NCI-H2029 treated with DMSO at 0.1 percent for 48 hours (cell line): ENCODE measurements around the gene CAMK1D.
A peak's percentile ranks its signal among the peaks of the same experiment; 100 is the strongest.

Experiments used
- DNase-seq: peaks from one replicate; lab custom pipeline; 2025; lab: John Stamatoyannopoulos, UW

The CAMK1D gene

DNA sequence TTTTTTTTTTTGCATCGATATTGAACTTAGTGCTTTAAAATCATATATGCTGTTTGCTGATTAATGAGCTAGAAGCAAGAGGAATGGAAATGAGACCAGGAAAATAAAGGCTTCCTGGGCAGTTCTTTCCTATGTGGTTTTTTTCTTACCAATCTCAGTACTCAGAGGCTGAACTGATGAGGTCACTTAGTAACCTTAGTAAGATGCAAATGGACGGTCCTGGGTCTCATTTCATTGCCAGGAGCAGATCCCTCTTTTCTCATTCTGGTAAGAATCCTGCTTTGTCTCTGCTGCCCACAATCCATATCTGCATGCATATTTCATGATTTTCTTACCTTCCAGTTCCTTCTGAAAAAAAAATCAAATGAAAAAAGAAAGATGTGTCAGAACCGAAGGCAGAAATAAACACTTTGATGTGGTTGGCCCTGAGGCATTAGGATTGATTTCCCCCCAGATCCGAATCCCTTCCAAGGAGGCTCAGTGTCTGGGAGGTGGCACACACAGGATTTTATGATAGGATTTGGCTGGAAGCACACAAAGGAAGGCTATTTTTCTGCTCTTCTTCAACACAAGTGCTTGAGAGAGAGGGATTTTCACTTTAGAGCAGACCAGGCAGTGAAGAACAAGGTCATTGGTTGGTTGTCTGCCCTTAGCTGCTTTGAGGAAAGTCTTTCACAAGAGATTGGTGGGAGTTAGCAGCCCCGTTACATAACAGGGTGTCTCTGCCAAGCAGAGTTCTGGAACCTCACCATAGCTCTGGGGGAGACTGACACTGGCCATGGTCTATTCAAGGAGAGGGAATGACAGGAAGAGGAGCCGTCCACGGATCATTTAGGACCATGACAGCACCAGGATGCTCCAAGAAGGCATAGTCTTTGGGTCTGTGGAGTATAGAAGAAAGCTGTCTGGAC lies 150.0 kb downstream of the CAMK1D start:
- no peak for DNase-seq

DNA sequence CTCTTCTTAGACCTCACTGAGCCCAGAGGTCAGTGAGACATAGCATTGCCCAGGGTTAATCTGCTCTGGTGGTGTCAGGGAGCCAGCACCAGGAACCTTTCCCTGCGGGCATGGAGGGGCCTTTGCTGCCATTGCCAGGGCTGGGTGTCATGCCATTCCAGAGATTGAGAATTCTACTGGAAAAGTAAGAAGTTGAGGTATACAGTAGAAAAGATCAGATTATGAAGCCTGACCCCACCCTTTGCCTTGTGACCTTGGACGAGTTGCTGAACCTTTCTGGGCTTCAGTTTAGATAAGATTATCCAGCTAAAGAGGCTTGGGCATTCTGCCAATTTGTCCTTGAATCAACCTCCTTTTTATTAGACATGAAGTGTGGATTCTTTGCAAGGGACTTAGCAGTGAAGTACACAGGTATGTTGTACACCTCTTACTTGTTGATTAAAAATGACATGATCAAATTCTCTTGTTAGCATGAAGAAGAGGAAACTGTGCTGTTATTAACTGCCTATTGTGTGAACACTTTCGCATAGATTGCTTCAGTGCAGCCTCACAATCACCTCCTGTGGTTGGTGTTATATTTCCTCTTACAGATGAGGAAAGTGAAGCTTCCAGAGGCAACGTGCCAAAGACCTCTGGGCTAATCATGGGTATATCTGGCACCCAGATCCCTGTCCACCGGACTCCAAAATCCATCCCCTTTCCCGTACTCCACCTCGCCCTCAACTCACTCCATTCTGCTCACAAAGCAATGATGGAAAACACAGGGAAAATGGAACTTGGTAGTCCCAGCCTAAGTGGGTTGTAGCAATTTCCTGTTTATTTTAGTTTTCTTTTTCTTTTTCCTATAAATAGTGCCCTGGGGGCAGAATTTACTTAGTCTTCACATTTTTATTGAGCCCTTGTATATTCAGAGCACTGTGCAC lies 151.3 kb downstream of the CAMK1D start:
- DNase-seq: peak; percentile 67

DNA sequence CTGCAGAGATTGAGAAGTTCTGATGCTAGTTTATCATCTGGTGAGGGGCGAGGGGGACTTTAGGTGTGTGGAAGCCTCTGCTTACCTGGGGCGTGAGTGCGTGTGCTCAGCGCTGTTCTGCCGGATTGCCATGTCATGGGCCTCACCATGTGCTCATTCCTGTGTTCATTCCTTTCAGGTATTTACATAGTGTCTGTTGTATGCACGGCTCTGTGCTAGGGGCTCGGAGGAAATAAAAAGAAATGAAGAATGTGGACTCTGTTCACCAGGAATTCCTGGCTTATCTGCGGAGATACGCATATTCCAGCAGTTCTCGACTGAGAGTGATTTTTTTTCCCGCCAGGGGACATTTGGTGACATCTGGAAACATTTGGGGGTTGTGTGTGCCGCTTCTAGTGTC lies 152.0 kb downstream of the CAMK1D start:
- no peak for DNase-seq

DNA sequence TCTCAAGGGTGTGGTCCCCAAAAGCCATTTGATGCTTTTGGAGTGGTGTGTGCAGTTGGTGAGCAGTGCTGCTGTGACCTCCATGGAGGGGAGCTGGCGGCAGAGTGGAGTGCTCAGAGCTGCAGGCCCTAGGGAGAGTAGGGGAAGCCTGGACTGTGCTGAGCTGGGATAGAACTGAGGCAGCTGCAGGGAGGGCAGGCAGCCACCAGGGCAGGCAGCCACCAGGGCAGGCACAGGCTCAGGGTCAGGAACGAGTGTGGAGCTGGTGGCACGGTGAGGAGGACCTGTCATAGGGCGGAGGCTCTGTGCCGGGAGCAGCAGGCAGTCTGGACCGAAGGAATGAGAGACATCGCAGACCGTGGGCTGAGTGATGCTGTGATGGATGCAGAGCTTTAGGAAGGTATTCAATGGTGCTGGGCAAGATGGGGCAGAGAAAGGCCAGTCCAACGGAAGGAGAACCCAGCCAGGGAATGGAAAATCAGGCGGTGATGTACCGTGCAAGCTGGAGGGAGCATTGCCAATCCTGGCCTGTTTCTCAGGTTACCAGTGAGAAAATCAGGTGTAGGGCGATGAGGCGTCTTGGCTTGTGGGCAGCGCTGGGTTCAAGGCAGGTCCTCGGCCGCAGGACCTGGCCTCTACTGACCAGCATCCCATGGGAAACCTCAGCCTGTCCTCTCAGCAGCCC lies 152.6 kb downstream of the CAMK1D start:
- DNase-seq: no peak

DNA sequence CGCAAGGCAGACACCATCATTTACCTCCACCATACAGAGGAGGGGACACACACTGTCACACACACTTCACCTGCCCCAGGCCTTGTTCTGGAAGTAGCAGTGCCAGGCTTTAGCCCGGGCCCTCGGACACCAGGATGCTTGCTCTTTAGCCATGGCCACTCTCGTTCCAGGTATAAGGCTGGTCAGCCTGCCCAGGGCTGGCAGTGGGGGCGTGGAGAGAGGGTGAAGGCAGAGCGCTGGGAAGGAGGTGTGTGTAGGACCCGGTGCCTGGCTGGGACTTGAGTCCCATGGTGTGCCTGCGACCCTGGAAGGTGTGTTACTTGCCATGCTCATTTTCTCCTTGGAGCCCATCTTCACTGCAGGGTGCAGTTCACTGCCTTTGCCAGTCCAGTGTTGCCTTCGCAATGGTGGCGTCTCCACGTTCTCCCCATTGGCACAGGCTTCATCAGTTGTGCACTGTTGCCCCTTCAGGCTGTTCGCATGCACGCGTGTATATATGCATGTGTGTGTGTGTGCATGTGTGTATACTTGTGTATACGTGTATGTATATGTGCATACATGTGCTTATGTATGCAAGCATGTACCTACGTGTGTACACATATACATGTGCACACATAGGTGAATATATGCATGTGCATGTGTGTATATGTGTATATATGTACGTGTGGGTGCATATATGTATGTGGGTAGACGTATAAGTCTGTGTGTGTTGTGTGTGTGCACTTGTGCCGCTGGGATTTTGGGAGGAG lies 153.4 kb downstream of the CAMK1D start:
- no peak for DNase-seq

DNA sequence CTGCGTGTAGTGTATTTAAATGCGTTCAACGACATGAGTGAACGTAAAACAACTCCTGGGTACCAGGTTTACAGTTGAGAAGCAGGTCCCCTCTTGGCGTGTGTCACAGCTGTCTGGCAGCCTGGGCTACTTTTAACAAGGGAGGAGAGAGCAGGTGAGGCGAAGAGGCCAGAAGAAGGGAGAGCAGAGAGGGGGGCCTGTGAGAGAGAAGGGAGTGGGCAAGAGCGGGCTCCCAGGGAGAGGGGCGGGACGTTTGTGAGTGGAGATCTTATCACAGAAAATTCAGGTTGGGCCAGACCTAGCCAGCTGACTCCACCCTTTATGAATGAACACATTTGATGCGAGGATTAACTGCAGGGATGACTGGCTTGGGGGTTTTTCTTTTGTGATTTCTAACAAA lies 154.0 kb downstream of the CAMK1D start:
- no peak for DNase-seq

DNA sequence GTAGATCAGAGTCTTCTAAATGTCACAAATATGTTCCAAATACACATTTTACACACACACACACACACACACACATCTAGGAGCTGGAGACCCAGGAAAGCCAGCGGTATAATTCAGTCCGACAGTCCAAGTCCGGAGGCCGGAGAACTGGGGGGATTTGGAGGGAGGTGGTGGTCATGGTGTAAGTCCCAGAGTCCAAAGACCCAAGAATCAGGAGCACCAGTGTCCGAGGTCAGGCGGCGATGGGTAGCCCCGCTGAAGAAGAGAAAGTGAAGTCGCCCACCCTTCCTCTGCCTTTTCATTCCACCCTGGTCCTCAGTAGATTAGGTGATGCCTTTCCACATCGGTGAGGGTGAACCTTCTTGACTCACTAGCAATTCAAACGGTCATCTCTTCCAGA lies 154.8 kb downstream of the CAMK1D start:
- no peak for DNase-seq

DNA sequence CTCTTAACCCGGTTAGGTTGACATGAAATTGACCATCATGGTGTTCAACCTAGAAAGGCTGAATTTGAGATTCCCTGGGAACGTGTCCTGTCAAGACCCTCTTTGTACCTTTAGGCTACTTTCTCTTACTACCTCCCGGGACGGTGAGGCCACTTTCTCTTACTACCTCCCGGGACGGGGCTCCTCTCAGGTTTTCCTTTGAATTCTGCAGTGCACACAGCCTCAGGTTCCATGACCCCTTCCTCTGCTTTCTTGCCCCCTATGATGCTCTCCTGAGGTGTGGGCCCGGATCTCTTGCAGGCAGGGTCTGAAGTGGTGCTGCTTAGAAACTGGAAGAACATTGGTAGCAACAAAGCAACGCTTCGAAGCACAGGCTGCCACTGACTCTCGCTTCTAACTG lies 155.3 kb downstream of the CAMK1D start:
- no peak for DNase-seq

DNA sequence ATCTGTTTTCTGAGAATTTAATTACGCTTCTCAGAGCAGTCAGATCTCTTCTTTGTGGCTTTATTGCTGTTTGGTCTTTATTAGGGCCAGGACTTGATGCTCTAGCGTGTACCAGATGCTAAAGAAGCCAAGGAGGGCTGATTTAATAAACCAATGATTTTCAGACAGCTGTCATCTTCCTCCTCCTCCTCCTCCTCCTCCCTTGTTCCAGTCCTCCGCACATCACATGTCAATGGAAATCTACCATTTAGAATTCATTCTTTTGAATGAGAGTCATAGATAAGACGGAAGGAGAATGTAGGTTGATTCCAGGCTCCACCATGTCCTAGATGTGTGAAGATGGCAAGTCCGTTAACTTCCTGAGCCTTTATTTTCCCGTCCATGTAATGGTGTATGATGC lies 156.3 kb downstream of the CAMK1D start:
- DNase-seq: no peak

DNA sequence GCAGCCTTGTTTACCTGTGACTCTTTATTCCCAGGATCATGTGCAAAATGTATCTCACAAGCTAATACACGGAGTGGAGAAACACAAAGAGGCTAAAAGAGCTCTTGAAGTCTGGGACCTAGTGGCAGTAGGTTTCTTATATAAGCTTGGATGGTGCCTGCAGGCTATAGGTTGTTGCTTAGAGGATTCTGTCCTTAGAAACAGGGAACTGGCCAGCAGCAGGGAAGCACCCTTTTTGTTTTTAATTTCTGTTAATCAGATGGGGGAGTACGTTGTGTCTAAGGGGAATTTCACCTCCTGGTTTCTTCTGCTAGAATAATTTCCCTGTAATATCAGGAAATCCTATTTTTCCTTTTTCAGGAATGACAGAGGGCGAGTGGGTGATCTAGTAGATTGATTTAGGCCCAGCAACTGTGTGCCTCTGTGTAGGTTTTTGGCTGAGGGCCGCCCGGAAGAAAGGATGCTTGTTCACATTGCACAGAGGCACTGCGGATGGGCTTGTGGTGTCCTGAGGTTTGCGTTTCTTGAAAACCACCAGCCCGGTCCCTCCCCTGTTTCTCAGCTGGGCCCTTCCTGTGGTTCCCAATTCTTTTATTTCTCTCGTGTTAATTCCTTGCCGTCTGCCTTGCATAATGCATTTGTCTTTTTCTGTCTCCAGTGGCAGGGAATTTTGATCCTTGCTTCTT lies 158.0 kb downstream of the CAMK1D start:
- no peak for DNase-seq

DNA sequence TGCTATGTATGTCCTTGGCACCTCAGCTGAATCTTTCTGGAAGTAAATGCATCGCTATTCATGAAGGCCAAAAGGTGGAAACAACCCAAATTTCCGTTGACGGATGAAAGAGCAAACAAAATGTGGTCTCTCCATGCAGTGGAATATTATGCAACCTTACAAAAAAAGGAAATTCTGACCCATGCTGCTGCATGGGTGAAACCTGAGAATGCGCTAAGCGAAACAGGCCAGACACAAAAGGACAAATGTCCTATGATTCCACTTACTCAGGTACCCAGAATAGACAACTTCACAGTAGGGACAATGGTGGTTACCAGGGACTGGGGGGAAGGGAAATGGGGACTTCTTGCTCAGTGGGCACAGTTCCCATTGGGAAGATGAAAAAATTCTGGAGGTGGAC lies 158.8 kb downstream of the CAMK1D start:
- DNase-seq: no peak

DNA sequence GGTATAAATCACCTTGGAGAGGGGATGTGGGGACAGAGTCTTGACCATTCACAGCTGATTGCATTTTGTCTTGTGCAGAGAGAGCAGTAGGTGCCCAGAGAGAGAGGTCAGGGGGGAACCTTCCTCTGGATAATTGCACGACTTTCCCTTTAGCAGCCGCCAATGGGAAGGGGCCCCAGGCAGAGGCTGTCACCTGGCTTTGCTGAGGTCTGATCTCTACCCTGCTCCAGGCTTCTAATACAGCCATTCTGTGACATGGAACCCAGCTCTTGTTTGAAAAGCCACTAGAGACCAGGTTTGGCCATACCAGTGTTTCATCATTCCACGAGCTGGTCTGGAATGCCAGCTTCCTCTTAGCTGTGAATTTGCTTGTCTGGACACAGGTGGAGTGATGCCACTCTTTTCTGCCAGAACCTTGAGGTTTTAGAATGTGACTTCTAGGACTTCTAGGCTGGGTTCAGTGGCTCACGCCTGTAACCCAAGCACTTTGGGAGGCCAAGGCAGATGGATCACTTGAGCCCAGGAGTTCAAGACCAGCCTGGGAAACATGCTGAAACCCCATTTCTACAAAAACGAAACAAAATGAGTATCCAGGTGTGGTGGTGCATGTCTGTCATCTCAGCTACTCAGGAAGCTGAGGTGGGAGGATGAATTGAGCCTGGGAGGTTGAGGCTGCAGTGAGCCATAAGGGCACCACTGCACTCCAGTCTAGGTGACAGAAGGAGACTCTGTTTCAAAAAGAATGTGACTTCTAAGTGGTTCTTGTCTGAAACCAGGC lies 159.9 kb downstream of the CAMK1D start:
- DNase-seq: no peak

DNA sequence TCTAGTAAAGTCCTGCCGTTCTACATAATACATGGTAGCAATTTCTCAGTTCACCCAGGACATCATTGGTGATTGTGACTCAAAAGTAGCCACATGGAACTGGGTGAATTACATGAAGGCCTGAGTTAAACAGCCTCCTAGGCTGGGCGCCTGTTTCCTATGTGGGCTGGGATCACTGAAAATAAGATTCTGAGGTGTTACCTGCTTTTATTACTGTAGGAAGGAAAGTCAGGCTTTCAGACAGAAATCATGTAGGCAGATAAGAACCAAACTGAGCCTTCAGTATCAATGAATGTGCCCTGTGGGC lies 160.4 kb downstream of the CAMK1D start:
- no peak for DNase-seq

DNA sequence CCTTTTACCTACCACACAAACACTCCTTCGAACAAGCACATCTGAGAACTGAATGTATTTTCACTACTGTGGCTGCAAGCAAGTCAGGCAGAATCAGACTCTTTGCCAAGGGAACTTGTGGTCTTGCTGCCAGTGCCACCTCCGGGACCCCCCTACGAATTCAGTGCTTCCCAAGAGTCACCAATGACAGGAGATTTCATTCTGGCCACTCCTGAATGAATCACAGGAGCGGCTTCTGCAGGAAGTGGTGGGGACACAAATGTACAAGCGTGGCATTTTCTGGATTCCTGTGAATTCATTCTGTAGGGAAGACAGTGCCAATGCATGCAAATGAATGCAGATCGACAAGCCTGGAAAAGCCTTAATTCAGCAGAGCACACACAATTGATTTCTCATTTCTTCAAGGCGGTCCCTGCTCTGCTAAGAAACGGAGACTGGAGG lies 161.2 kb downstream of the CAMK1D start:
- no peak for DNase-seq

DNA sequence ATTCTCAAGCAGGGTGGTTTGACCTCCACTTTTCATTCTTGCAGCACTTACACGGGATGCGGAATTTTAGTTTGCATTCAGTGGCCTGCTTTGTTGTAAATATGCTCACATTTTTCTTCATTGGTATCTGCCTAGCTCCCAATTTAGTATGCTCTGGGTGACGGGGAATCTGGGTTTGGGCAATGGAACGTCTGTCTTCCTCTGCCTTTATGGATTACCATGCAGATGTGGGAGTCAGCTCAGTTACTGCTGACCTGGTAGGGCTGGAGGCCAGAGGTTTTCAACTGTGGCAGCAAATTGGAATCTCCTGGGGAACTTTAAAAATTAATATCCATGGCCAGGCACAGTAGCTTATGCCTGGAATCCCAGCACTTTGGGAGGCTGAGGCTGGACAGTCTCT lies 161.6 kb downstream of the CAMK1D start:
- DNase-seq: no peak

DNA sequence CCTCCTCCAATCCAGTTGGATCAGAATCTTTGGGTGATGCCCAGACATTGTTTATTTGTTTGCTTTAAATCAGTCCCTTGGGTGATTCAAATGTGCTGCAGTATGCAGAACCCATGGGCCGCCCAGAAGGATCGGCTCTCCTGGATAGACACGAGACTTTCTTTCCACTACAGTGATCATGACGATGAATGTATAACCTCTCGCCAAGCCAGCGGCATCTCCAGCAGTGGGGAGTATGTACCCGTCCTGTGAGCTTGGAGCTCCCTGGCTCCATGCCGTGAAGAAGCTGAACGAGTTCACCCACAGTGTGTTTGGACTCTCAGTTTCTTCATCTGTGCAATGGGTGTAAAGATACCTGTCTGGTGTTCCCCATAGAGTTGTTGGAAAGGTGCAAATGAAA lies 162.3 kb downstream of the CAMK1D start:
- no peak for DNase-seq

DNA sequence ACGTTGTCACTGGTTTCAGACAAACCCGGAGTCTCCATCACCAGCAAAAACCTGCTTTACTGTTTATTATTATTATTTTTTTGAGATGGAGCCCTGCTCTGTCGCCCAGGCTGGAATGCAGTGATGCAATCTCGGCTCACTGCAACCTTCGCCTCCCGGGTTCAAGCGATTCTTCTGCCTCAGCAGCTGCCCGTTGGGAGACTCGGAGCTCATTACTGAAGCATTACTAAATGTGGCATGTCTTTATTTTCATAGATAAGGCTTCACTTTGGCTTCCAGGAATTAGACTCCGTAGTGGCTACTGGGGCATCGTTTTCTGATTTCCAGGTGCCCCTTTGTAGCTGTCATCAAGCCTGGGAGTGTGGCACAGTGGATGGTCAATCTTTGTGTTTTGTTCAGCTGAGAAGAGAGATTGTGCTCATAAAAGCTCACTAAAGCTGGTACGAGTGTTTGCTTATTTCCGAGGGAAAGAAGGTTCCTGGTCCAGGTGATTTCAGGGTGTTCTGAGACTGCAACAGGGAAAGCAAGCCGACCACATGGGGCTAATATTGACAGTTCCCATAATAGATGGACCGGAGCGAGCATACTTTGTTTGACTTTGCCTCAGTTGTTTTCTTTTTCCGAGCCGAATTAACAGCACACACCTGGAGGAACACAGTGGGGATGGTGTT lies 163.1 kb downstream of the CAMK1D start:
- DNase-seq: peak; percentile 92

DNA sequence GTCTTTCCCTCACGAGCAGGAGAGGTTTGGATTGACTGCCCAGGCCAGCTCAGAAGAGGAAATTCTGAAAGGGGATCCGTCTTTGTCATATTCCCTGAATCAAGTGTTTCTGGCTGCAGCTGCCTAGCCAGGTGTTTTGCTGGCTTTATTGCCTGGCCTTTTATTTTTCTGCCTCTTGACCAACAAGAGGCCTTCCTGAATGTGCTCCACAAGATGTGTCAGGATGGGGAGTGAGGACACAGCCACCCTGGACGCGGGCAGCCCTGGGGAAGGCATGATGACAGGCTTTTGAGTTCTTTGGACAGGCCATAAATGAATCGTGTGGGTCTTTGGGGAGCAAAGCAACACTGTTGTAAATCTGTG lies 163.6 kb downstream of the CAMK1D start:
- peak; percentile 92 for DNase-seq

DNA sequence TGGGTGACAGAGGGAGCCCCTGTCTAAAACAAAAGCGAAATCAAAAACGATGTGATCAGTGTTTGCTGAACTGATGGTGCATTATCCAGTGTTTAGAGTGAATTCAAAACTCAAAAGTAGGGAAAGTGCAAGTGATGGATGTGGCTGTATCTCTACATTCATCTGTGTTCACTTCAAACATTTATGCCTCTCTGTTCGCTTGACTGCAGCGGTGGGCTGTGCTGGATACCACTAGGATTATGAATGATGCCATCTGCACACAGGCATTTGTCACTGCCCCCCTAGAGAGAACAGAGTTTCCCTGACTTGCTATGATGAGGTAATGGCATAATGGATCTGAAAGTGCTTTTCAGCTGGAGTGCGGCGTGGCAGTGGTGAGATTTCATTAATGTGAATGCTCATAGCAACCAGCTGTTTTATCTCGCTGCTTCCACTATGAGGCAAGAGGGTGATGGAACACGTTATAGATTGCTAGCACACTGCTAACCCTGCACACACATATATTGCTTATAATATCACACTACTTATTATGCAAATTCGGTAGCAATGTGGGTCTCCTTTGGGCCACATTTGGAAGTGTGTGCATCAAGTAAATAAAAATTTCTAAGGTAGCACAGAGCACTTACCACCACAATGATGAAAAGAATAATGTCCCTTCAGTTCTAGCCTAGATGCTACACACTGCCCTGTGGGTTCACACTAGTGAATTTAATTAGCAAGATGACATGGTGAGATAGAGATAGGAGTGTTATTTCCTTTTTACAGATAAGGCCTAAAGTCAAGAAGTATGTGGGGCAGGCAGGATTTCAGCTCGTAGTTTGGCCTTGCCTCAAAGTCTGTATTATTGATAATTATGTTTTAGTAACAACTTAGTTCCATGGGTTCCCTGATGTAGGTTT lies 164.7 kb downstream of the CAMK1D start:
- DNase-seq: peak; percentile 67
